ENCODE measurements around the gene ME1.
"Not testable (repeated sequence)": the region's sequence is repeated elsewhere in the genome, so short reads cannot be mapped to it uniquely, and the experiment has no call there.

The ME1 gene

DNA sequence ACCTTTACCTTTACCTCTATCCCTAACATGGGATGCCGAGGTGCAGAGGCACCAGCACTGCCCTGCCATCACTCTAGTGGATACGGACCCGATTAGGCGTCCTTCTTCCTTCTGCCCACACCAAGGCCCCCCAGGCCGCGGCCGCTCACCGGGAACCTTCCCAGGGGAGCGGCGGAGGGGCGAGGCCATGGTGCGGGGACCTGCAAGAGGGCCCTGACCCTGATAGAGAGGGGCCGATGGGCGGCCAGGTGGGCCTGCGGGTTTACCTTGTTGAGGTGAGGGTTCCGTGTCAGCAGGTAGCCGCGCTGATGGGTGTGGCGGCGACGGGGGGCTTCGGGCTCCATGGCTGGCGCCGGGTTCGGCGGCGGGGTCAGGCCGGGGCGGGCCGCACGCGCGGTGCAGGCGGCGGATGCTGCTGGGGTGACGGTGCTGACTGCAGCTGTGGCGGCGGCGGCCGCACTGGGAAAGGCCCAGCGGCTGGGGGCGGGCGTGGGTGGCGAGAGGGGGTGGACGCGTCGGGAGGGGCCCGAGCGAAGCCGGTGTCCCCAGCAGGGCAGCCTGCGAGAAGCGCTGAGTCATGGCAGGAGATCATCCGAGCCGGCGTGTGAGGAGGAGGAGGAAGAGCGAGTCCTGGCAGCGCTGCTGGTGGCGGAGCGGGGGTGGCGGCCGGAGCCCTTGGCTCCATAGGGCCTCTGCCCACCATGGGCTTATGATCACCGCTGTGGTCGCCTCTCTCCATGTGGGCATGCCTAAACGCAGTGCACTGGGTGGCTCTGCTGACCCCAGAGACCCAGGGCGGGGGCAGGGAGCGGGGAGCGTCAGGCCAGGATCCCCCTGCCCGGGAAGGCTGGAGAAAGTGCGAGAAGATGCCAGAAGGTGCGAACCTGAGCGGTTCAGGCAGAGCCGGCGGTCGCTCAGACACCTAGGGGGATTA is at the start of gene ME1:
Gene ME1, minus strand, starts transcription at position 441 of the 934 bp plus-strand sequence. Its CDS starts 97 bp downstream, at position 344.
- DNase-seq (ENCODE audit: low read depth in 3 of 3, low spot score in 1 of 3) = peak in 1 of 3 donors; percentile 9

DNA sequence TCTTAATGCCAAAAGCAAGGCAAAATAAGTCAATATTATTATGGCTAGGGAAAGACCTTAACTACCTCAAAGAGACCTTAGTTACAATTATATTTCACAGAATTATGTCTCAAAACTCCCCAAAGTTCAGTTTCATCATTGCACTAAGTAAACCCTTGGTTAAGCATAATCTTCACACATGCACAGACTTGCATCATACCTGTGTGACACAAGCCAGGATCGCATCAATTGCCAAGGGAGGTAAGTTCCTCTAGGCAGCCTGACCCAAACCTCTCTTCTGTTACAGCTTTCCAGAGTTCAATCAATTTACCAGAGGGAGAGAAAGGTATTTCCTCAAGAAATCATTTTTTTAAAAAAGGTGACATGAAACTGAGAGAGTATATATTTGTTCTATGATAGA is 49.6 kb upstream of the ME1 start:
- no peak for DNase-seq (ENCODE audit: low read depth in 3 of 3, low spot score in 1 of 3)

DNA sequence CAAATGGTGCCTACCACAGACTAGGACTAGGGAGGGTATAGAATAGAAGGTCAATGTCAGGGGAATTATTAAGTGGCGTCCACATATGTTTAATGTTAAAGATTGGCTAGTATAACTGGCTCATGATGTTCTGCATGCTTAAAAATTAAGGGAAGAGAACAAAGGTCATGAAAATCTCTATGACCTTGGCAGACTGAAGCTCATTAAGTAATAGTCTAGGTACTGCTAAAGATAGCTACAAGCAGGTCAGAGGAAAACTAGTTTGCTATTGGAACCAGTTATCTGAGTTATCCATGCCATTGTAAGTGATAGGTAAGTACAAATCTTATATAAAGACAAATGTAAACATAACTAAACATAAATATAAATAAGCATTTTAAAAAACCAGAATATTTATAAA is 48.5 kb upstream of the ME1 start:
- DNase-seq (ENCODE audit: low read depth in 3 of 3, low spot score in 1 of 3) = no peak

DNA sequence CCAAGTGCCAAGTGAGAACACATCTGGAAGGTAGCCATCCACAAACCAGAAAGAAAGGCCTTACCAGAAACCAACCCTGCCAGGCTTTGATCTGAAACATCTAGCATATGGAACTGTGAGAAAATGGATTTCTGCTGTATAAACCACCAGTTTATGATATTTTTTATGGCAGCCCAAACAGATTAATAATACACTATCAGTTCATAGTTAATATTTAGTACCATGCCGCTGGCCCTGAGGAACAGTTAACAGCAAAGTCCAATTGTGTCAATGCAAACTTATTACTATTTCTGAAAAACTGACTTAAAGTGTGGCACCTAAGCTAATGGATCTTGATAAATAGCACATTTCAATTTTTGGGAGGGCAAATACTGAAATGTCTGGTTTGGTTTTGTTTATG is 46.1 kb upstream of the ME1 start:
- DNase-seq (ENCODE audit: low read depth in 3 of 3, low spot score in 1 of 3) = no peak

DNA sequence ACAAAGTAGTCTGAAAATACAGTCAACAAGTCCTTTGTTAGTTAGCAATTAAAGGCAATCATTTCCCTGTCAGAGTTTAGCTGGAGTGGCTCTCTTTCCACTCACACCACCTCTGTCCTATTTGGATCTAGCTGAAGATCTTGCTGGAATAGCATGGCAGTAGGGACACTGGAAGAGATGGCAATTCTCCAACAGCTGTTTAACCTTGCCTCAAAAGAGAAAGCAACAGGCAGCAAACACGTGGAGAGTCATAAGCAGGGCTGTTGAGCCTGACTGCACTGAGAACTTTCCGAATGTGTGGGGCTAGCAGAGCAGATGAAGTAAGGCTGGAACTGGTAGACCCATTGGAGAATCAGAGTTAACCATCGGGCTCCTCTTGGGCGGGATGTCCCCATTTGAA is 43.5 kb upstream of the ME1 start:
- no peak for DNase-seq (ENCODE audit: low read depth in 3 of 3, low spot score in 1 of 3)

DNA sequence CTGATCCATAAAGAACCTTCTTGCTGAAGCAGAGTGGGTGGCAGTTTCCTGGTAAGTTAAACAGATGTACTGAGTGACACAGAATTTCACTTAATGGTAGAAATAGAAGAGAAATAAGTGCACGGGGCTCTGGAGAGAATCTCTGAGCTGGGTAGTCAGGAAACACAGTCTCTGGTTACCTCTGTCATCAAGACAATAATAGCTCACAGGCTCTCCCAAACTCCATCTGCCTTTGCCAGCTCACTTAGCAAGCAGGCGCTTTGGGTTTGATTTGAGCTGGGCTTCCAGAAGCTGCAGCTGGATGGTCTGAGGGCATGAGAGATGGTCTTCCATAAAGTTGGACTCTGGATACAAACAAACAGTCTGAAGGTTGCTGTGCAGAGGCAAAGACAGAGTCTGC is 41.9 kb upstream of the ME1 start:
- DNase-seq (ENCODE audit: low read depth in 3 of 3, low spot score in 1 of 3) = no peak

DNA sequence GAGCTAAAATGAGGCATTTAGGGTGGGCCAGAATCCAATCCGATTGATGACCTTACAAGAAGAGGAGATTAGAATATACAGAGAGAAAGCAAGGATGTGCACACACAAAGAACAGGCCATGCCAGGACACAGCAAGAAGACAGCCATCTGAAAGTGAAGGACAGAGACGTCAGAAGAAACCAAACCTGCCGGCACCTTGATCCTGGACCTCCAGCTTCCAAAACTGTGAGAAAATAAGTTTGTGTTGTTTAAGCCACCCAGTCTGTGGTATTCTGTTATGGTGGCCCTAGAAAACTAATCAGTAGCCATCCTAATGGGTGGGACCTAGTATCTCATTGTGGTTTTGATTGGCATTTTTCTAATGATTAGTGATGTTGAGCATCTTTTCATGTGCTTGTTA is 39.7 kb upstream of the ME1 start:
- no peak for DNase-seq (ENCODE audit: low read depth in 3 of 3, low spot score in 1 of 3)

DNA sequence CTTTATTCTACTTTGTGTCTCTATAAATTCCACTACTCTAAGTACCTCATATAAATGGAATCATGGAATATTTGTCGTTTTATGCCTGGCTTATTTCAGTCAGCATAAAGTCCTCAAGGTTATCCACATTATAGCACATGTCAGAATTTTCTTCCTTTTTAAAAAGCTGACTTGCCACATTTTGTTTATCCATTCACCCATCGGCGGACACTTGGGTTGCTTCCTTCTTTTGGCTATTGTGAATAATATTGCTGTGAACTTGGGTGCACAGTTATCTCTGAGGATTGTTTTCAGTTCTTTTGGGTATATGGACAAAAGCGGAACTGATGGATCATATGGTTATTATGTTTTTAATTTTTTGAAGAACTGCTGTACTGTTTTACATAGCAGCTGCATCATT is 39.1 kb upstream of the ME1 start:
- no peak for DNase-seq (ENCODE audit: low read depth in 3 of 3, low spot score in 1 of 3)

DNA sequence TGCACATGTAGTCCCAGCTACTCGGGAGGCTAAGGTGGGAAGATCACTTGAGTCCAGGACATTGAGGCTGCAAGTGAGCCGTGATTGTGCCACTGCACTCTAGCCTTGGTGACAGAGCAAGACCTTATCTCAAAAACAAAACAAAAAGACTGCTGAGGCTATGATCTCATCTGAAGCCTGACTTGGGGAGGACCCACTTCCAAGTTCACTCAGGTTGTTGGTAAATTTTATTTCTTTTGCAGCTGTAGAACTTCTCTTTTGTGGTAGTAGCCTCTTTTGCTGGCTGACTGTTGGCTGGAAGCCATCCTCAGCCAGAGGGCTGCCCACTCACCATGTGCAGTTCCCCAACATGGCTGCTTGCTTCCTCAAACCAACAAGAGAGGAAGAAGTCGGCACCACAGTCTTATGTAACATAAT is 36.8 kb upstream of the ME1 start:
- no peak for DNase-seq (ENCODE audit: low read depth in 3 of 3, low spot score in 1 of 3)

DNA sequence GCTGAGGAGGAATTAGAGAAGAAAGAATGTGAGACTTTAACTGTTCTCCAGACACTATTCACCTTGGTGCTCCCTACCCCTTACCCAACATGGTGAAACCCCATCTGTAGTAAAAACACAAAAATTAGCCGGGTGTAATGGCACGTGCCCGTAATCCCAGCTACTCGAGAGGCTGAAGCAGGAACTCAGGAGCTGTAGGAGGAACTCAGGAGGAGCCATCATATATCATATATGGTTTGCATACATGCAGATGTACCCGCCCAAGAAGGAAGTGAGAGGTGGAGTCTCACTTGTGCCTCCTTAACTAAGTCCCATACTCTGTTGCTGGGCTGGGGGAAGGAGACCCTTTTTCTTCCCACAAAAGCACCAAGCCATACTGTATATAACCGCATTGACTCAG is 35.5 kb upstream of the ME1 start:
- no peak for DNase-seq (ENCODE audit: low read depth in 3 of 3, low spot score in 1 of 3)

DNA sequence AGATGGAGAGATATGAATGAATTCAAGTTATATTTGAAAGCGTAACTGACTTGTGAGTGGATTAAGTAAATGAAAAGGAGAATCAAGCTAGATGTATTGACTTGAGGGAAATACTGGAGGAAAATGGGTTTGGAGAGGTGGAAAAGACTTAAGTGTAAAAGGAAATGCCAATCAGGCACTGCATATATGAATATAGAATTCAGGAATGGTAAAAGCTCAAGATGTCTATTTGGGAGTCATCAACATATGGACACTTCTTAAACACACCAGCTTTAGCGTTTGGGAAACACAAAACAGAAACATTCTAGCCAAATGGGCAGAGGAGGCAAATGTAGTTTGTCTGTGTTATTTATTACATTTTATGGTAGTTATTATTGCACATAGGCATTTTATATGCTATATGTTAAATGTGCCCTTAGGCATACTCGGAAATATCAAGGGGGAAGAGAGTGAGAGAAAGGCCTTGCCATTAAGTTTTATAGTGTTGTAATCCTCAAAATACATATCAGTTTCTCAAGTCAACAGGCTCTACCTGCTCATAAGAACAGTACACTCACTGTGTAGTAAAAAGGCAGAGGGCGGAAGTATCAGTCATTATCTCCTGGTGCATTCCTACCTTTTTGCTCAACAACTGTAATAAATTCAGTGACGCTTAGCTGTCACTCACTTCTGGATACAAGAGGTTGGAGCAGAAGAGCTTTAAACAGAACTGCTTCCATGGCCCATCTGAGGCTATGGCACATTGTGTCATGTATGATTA is 33.7 kb upstream of the ME1 start:
- no peak for DNase-seq (ENCODE audit: low read depth in 3 of 3, low spot score in 1 of 3)

DNA sequence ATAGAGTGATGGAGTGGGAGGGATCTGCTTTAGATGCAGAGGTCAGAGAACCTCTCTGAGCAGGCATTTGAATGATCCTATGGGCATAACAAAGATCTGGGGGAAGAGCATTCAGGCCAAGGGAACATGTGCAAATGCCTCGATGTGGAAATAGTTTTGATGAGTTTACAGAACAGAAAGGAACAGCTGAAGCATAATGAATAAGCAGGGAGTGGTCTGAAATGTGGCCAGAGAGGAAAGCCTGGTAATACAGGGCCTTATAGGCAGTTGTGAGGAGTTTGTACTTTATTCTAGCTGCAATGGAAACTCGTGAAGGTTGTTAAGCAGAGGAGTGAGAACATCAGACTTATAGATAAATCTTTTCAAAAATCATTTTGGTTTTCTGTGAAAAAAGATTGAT is 33.0 kb upstream of the ME1 start:
- no peak for DNase-seq (ENCODE audit: low read depth in 3 of 3, low spot score in 1 of 3)

DNA sequence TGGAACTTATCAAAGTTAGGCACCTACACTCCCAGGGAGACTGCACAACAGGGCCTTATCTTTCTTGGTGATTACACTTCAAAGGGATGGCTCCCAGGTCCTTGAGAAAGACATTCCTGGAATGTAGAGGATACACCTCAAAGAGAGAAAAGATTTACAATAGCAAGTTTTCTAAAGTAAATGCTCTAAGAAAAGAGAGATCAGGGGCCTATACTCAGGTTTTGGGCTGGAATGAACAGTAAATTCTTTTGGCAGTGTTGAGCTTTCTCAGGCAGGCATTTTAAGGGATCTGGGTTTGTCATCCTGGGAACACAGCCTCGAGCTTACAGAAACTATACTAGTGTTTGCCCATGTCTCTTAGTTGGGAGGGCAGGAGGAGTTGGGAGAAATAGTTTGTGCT is 31.7 kb upstream of the ME1 start:
- DNase-seq (ENCODE audit: low read depth in 3 of 3, low spot score in 1 of 3) = no peak

DNA sequence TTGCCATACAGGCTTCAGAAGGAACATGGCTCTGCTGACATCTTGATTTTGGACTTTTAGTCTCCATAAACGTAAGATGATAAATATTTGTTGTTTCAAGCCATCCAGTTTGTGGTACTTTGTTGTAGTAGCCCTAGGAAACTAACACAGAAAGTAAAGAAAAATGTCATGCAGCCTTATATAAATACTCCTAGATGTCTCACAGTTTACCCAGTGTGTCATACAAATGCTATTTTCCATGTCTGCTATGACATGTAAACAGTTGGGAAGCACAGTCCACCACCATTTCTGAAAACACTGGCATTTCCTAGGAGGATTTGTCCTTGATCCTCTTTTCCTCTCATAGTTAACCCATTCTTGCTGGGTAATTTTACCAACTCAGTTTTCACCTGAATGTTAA is 30.6 kb upstream of the ME1 start:
- DNase-seq (ENCODE audit: low read depth in 3 of 3, low spot score in 1 of 3) = no peak

DNA sequence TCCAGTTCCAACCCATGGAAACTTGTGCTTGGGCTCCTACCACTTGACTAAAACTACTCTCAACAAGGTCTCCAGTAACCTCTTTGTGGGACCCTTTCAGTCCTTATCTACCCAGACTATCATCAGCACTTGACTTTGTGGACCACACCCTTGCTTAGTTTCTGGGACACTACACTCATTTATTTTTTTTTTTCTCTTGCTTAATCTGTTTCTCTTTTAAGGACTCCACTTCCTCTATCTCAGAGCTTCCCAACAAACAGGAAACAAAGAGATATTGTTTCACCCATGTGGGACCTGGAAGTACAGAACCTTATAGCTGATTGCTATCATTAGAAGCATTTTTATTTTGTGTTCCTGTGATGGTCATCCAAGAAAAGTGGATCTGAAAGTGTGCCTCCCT is 28.8 kb upstream of the ME1 start:
- DNase-seq (ENCODE audit: low read depth in 3 of 3, low spot score in 1 of 3) = no peak

DNA sequence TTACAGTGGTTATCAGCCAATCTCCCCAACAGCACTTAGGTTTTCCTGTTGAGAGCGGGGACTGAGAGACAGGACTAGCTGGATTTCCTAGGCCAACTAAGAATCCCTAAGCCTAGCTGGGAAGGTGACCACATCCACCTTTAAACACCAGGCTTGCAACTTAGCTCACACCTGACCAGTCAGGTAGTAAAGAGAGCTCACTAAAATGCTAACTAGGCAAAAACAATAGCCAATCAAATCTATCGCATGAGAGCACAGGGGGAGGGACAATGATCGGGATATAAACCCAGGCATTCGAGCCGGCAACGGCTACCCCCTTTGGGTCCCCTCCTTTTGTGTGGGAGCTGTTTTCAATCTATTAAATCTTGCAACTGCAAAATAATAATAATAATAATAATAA is 19.2 kb upstream of the ME1 start:
- not testable (repeated sequence) for DNase-seq (ENCODE audit: low read depth in 3 of 3, low spot score in 1 of 3)

DNA sequence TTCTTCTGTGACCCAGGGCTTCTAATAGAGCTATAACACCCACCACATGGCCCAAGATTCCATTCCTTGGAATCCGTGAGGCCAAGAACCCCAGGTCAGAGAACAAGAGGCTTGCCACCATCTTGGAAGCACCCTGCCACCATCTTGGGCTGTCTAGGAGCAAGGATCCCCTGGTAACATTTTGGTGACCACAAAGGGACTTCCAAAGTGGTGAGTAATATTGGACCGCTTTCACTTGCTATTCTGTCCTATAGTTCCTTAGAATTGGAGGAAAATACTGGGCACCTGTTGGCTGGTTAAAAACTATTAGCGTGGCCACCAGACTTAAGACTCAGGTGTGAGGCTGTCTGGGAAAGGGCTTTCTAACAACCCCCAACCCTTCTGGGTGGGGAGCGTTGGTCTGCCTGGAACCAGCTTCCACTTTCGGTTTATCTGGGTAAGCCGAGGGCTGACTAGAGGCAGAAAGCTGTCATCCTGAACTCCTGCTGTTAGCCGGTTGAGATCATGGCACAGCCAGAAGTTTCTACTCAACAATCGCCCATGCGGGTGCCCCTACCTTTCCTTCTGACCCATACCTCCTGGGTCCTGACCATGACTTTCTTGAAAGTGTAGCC is 13.3 kb upstream of the ME1 start:
- not testable (repeated sequence) for DNase-seq (ENCODE audit: low read depth in 3 of 3, low spot score in 1 of 3)

DNA sequence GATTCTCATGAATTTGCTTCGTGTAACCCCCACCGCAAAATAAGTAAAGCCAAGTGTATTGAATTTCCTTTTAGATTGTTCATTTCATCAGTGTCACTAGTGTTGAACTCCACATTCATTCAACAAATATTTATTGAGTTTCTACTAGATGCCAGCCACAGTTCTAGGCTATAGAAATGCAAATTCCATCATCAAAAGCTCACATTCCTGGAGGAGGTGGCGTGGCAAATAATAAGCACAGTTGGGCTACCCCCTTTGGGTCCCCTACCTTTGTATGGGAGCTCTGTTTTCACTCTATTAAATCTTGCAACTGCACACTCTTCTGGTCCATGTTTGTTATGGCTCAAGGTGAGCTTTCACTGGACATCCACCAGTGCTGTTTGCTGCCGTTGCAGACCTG is 12.7 kb upstream of the ME1 start:
- DNase-seq (ENCODE audit: low read depth in 3 of 3, low spot score in 1 of 3) = no peak

DNA sequence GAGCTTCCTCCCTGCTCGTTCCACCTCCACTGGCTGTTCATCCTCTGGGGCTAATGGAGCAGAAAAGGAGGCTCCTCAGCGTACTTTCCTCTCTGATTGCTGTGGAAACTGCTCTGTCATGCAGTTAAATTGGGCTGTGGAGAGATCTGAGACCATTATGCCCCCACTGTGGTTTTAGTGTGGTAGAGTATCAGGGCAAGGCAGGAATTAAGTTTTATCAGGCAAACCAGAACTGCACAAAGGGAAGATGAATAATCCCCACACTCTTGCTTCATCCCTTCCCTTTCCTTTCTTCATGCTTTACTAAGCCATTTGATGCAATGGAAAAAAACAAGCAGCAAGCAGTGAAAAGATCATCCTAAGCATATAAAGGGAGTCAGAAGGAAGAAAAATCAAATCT is 11.9 kb upstream of the ME1 start:
- no peak for DNase-seq (ENCODE audit: low read depth in 3 of 3, low spot score in 1 of 3)

DNA sequence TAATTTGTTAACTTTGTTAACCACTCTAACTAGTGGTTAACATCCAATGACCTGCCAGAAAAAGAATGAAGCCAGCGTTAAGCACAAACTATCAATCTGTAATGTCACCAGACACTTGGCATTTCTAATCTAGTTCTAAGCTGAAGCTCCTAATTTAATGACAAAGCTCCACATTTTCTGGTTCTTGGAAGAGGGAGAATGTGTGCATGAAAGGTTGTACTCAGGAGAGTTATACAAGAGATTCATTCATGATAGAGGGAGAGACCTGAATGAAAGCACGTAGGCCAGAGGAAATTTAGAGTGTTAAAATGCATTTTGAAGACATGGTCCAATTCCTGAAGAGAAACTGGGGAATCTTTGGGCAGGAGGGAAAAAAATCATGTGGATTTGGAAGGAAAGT is 8.3 kb upstream of the ME1 start:
- DNase-seq (ENCODE audit: low read depth in 3 of 3, low spot score in 1 of 3) = no peak

DNA sequence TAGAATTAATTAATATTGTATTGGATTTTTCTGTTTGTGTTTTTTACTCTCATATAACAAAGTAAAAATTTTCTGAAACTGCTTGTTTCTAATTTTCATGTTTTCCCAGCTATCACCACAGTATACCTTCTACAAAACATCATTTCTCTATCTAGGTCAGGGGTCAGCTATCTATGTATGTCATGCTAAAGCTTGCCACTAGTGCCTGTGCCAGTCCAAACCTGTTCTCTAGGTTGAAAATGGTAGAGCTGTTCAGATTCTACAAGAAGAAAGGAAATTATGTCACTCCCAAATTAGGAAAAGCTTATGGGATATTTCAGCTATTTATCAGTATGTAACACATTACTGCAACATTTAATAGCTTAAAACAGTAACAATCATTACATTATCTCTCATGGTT is 5.8 kb upstream of the ME1 start:
- DNase-seq (ENCODE audit: low read depth in 3 of 3, low spot score in 1 of 3) = no peak

DNA sequence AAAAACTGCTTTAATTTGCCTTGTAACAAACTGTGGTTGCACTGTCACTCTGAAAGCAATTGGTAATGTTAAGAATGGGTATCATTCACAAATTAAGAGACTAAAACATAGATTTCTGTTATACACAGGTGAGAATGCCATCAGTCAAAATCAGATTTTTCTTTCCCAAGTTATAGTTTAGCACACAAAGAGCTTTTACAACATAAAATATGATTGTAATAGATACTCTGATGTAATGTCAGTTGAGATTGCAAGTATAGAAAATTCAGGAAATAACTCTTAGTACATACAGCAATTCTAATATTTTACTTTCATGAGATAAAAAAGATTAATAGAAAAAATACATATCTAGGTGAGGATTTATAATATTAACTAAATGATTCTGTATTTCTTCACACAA is 2.3 kb upstream of the ME1 start:
- no peak for DNase-seq (ENCODE audit: low read depth in 3 of 3, low spot score in 1 of 3)
